Hematopoietic multipotent progenitor cell treated with erythropoietin and hydrocortisone succinate and interleukin-3 and kit ligand, for 6 days (in vitro differentiated cells): ENCODE measurements around the gene SLC22A2.
"Not testable (repeated sequence)": the region's sequence is repeated elsewhere in the genome, so short reads cannot be mapped to it uniquely, and the experiment has no call there.

Experiments used
- DNase-seq: peaks from one replicate; pipeline ENCODE4 v3.0.0-alpha.2; 2015

SLC22A2 gene

DNA sequence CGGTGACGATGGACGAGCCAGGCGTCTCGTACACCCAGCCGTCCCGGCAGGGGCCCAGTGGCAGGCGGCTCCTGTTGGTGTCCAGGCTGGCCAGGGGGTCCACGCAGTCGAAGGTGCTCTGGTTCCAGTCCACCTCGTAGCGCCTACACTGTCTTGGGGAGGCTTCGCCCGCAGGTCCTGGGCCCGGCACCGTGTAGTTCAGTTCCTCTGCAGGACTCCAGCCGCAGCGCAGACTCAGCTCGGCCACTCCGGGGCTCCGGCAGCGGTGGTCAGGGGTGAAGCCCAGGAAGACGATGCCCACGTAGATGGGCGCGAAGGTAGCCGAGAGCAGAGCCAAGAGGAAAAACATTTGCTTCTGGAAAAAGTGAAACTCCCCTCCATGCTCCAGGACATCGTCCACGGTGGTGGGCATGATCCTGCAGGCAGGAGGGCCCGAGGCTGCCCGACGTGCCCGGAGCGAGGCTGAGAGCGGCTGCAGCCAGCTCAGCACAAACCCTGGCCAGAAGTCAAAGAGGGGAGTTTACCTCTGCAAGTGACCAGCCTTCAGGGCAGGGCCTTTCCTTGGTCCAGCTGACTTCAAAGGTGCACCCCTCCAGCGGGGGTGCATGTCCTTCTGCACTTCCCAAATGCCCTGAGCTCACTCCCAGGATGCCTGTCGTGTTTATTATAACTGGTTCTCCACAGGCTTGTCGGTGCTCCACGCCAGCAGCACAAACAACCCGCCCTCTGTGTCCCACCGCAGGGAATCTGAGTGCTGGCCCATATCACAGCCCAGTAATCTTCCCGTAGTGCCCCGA, at the start of gene SLC22A2:
TSS of gene SLC22A2 (minus strand) at position 476 of the 797 bp plus-strand sequence. CDS start at position 412, 64 bp downstream.
- DNase-seq: no peak

DNA sequence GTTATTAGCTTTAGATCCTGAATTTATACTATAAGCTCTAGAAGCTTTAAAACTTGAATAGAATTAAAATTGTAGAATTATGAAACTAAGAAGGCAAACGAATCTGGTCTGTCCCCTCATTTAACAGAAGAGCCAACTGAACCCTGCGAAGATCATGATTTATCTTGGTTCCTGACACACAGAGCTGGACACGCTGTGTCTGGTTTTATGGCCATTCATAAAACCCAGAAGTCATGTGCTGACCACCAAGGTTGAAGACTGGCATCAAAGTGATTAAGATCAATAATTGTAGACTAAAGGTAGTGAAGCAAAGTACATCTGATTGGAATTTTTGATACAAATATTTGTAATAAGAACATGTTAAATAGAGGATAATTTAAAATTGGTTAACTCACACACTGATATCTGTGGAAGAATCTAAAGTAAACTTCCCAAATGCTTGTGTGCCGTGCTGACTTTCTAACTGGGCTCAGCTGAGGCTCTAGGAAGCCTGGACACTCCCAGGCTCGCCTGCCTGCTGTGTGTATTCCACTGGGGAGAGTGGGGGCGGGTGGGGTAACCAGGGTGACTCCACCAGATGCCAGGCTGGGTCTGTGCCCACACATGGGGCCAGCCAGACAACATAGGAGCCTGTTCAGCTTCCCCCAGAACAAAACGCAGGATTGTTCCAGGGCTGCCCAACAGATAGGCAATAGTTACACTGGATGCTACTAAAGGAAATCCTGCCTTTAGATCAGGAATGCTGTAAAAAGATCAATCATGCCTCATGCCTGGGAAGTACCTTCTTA, 47.5 kb upstream of the SLC22A2 start:
- DNase-seq: no peak

DNA sequence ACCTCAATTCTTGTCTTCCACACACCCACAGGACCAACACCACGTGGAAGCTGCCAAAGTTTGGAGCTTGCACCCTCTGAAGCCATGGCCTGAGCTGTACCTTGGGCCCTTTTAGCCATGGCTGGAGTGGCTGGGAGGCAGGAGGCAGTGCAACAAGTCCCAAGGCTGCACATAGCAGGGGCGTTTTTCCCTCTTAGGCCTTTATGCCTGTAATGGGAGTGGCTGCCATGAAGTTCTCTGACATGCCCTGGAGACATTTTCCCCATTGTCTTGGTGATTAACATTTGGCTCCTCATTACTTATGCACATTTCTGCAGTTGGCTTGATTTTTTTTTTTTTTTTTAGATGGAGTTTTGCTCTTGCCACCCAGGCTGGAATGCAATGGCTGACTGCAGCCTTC, 45.2 kb upstream of the SLC22A2 start:
- DNase-seq: no peak

DNA sequence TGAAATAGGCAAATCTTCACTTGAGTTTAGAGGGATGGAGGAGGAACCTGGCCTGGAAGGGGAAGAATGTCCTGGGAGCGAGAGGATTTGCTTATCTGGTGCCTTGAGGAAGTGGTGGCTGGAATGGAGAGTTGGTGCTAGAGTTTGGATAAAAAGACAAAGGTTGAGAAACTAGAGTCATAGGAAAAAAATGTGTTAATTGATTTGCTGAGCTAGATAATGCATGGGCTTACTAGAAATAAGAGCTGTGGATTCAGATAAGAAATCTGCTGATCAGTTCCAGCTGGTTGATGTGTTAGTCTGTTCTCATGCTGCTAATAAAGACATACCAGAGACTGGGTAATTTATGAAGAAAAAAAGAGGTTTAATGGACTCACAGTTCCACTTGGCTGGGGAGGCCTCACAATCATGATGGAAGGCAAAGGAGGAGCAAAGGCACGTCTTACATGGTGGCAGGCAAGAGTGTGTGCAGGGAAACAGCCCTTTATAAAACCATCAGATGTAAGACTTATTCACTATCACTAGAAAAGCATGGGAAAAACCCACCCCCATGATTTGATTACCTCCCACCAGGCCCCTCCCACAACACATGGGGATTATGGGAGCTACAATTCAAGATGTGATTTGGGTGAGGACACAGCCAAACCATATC, 43.9 kb upstream of the SLC22A2 start:
- DNase-seq: not testable (repeated sequence)

DNA sequence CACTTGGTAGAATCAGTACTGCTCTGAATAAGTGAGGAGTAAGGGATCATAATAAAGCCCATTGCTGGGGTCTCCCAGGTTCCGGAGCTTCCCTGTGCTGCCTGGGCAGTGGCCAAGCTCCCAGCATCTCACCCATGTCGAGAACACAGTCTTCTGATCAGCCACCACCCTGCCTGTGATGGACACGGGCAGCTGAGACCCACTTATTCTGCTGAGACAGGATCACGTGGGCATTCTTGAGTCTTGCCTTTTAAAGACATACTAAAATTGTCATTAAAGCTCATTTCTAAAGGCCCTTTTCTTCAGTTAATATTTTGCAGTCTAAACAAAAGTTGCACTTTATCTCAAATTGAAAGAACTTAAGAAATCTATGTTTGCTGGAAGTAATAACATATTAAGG, 42.7 kb upstream of the SLC22A2 start:
- no peak for DNase-seq

DNA sequence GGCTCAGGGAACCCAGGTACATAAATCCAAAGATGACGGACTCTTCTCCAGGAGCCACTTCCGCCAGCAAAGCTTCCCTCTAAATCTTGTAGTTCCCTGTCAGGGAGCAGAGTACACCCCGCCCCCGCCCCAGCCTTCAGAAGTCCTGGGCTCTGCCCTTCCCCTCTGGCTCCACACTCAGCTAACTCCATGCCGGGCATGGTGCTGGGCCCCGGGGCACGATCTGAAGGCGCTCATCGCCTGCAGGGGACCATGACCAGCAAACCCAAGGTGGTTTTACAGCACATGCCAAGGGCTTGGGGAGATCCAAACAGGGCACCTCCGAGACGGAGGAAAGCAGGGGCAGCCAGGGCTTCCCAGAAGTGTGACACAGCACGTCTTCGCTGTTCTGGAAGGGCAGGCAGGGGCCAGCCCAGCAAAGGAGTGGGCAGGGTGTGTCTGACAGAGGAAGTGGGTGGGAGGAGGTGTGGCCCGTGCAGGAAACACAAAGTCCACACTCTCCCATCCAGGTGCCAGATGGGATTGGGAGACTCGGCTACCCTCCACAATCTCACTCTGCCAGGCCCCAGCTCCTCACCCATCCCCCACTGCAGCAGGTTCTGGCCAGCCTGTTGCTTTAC, 41.6 kb upstream of the SLC22A2 start:
- no peak for DNase-seq

DNA sequence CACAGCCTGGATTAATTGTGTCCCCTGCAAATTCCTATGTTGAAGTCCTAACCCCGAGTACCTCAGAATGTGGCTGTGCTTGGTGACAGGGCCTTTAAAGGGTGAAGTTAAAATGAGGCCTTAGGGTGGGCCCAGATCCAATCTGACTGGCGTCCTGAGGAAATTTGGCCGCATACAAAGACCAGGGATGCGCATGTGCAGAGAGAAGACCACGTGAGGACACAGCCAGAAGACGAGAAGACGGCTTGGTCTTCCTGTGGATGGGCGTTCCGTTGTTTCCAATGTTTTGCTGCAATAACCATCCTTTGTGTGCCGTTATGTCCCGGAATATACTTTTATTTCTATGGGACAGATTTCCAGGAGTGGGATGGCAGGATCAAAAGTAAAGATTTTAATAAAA, 40.9 kb upstream of the SLC22A2 start:
- DNase-seq: no peak

DNA sequence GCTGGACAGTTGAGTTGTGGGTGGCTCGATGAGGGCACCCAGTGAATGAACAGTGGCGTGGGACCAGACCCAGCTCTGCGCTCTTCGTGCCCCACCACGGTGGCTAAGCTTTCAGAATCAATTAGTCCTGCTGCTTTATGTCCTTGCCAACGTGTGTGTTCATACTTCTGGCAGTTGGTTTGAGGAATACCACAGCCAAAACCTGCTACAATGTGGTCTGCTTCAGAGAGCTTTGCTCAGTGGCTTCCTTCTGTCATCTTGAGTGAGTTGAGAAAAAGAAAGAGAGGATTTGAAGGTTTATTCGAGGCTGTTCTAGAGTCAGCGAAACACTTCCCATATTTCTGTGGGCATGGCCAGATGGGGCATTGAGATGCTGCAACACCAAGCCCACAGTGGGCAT, 39.5 kb upstream of the SLC22A2 start:
- DNase-seq: no peak

DNA sequence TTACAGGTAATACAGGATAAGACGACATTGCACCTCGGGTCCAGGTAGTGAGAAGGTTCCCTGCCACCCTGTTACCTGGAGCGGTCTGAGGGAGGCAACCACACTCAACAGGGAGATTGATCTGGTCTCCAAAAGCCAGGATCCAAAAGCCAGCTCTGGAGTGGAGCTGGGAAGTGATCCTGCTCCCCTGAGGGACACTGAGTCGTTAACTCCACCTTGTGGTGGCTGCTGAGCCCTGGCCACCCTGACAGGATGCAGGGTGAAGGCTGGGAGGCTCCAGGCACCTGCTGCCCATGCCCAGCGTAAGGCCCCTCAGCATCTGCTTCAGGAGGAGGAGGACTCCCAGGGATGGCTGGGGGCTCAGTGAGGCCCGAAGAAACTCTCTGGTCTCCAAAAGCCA, 38.7 kb upstream of the SLC22A2 start:
- no peak for DNase-seq

DNA sequence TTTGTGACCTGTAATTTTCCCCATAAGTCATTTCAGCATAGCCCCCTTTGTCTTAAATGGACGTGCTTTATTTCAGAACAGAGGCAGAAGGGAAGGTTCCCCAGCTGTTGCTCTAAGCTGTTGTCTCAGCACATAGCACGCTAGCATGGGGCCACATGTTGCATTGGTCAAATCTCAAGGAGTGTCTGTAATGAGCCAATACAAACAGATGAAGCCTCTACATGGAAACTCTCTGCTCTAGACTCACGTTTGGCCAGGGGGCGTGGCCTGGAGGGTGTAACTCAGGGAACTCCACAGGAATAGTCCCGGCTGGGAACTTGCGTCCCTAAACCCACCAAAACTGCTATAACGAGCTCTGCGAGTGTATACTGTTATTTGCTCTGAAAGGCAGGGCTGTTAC, 35.2 kb upstream of the SLC22A2 start:
- no peak for DNase-seq

DNA sequence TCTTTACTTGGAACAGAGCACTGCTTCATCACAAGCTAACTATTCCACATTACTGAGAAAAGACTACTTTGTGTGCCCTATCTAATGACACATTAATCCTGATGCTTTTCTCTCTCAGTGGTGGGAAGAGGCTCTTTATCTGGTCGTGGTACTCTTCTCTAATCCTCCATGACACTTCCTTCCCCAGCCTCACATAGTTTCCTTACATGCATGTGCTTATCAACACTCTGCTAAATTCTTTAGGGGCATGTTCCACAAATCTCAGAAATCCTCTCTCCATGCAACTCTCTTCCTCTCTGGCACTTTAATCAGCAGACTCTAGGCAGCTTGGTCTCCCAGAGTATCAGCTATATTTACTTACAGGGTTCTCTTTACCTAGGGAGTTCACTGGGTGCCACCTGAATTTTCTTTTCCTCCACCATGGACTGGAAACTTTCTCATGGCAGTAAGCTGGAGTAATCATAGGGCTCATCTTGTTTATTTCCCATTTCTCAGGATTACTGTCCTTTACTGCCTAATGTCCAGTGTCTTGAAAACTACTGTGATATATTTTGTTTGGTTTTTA, 27.0 kb upstream of the SLC22A2 start:
- no peak for DNase-seq

DNA sequence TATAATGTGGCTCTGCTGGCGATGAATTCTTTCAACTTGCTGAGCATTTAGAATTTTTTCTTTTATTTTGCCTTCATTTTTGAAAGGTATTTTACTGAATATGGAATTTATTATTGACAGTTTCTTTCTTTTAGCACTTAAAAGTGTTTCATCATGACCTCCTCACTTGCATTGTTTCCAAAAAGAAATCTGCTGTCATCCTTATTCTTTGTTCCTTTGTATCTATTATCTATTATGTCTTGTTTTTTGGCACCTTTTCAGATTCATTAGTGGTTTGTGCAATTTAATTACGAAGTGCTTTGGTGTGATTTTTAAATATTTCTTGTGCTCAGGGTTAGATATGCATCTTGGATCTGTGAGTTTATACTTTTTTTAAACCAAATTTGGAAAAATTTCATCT, 26.0 kb upstream of the SLC22A2 start:
- no peak for DNase-seq

DNA sequence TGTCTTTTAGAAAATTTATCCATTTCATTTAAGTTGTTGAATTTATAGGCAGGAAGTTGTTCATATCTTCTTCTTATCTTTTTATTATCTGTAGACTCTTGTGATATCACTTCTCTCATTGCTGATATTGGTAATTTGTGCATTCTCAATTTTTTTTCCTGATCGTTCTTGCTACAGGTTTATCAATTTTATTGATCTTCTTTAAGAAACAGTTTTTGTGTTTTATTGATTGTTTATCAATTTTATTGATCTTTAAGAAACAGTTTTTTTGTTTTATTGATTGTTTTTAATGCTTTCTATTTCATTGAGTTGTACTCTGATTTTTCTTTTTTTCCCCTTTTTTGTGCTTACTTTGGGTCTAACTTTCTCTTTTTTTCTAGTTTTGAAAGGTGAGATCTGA, 23.8 kb upstream of the SLC22A2 start:
- no peak for DNase-seq

DNA sequence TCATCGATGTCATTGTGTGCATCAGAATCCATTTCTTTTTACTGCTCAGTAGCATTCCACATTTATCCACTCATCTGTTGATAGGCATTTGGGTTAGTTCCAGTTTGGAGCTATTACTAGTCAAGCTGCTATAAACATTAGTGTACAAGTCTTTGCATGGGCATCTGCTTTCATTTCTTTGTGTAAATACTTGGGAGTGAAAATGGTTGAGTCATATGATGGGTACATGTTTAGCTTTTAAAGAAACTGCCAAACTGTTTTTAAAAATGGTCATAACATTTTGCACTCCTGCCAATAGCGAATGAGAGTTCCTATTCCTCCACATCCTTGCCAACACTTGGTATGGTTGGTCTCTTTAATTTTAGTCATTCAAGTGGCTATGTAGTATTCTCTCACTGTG, 21.2 kb upstream of the SLC22A2 start:
- DNase-seq: no peak

DNA sequence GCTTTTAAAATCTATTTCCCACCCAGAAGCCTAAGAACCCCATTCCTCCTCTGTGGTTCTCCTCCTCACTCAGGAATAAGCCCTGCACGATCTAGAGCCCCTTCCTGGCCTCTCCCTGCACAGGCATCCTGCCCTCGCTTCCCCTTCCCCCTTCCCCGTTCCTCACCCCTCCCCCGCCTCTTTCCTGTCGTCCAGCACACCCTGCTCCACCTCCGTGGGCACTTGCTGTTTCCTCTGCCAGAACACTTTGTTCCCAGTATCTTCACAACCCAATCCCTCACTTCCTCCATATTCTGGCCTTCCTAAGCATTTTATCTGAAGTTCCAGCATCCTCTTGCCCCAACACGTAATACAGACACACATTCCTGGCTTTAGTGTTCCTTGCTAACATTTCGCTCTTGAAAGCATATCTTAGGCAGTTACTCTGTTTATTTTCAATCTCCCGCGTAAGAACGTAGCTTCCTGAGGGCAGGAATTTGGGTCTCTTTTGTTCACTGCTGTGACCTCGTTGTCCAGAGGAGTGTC, 20.2 kb upstream of the SLC22A2 start:
- DNase-seq: no peak

DNA sequence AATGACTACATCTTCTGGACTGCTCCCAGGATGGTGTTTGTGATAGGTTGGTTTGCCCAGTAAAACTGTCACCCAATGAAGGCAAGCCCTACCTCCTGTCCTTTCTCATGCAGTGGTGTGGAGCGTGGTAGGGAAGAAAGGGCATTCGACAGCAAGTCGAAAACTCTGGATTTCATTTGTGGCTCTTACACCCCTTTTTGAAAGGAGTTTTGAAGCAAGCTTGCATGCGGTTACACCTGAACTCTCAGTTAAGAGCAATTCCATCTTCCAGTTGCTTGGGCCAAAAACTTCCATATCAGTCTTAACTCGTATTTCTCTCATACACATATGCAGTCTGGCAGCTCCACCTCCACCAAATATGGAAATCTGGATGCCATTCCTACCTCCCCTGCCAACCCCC, 19.7 kb upstream of the SLC22A2 start:
- DNase-seq: no peak

DNA sequence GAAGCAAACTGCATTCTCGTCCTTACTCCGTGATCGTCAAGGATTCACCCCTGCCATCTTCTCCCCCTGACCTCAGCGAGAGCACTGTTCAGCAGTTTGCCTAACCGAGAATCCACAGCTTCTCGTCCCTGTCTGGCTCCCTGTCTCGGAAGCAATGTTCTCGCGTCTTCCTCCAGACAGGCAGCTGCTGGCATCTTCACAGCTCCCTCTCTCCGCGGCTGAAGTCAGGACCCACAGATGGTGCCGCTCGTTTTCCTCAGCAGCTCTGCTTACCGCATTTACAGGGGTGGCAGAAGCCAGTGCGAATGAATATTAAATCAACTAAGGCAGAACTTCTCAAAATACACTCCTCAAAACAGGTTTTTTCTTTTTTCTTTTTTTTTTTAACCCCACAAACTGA, 18.9 kb upstream of the SLC22A2 start:
- DNase-seq: no peak

DNA sequence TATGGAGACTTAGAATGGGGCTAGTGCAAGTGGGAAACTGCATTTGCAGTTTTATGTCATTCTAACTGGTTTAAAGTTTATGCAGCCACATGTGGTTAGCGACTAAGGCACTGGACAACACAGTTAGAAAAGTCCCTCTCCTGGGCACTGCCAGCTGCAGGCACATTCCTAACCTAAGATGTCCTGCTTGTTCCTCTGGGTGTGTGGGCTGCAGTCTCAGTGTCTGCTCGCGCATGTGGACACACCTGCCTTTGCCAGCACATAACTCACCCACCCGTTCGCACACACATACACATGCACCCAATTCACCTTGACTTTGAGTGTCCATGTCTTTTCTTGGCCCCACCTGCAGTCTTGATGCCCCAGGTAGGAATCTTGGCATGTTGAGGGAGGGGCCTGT, 18.5 kb upstream of the SLC22A2 start:
- no peak for DNase-seq

DNA sequence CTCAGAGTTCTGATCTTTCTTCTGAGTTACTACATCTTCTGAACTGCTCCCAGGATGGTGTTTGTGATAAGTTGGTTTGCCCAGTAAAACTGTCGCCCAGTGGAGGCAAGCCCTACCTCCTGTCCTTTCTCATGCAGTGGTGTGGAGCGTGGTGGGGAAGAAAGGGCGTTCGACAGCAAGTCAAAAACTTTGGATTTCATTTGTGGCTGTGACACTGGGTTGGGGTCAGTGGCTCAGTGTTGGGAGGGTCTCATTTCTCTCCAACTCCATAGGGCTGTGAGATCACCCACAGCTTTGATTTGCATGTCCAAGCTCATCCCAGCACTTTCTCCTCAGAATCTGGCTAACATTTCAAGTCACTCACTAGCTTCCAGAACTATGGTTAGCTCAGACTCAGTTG, 17.5 kb upstream of the SLC22A2 start:
- DNase-seq: no peak

DNA sequence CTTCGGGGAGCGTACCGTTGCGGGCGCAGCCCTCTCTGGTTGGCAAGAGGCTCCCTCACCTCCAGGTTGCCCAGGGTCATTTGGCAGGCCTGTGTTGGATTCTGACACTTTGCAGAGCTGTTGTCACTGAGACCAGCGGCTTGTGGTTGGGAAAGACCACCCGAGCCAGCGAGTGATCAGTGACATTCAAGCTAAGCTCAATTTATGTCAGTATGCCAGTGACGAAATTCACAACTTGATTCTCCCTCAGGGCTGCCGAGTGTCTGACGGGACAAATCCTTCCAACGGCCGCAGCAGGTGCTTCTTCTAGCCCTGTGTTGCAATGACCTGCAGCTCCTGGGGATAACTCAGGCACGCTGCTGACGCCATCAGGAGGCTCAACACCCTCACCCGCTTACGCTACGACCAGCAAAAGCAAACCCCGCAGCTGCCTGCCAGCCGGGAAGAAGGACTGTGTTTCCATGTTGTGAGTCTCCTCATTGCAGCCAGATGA, 16.9 kb upstream of the SLC22A2 start:
- no peak for DNase-seq

DNA sequence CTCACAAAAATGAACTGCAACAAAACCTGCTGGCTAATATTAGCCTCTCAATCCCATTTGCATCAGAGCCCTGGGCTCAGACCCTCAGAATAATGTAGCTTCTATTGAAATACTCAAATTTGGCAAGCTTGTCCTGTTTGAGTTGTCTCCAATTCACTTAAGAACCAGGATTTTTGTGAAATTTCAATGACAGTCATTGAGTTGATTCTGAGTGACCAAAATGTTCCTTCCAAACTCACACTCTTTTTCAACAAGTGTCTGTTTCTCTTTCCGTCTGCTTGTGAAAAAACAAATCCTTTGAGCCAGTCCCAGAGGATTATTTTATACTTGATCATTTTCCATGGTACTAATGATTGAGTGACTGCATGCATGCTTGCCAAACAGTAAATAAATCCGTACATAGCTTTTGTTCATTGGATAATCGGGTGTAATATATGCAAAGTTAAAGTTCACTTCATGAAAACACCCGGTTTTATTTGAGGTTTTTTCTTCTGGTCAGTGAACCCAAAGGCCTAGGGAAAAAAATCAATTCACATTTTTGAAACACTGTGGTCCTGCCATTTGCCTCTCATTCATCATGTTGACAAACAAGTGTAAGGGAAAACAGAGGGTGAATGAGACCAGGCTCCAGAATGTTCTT, 16.4 kb upstream of the SLC22A2 start:
- DNase-seq: no peak

DNA sequence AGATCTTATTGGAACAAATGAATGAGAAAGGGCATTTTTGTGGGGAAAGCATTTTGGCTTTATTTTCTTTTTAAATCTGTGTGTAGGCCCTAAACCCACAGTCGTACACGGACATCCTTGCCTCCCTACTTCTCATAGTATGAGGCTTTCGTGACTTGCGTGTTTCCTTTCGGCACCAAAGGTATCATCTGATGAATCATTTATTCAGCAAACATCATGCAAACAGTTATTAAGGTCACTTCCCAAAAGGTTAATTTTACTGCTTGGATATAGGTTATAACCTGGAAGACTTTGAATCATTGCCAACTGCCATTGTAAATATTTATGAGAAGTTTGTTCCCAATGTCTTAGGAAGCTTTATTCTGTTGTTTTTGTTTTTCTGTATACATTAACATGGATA, 15.1 kb upstream of the SLC22A2 start:
- DNase-seq: no peak
